B cell (primary cell): Measurements from ENCODE around the gene KBTBD13. TPM values are rescaled to one million over a fixed set of nuclear protein-coding genes. Genes with fewer than 3 reads are reported as not detected.

ENCODE experiments used
- ATAC-seq: fragments of 200-7000 bp; cut with Tn5 transposase; one replicate; pipeline ENCODE4 v1.10.0; 2021; ENCODE audit warnings: low read depth, mild to moderate bottlenecking, moderate number of reproducible peaks, moderate library complexity
- CTCF ChIA-PET: fragments of 350-600 bp; sonication (Branson Sonifier 250); formaldehyde crosslinking; loops from one replicate; lab custom pipeline; 2021; ENCODE audit warnings: antibody characterized with exemption, inconsistent platforms; lab: Charles Lee
- POLR2A ChIA-PET: fragments of 350-600 bp; sonication (Branson Sonifier 250); formaldehyde crosslinking; loops from one replicate; lab custom pipeline; 2021; ENCODE audit warnings: antibody characterized with exemption; lab: Charles Lee
- DNase-seq: peaks from one replicate; pipeline ENCODE4 v3.0.0; 2013
- H2AFZ ChIP-seq: 2 replicates; pipeline ENCODE4 v1.6.1; 2012; ENCODE audit warnings: mild to moderate bottlenecking, low read depth, low read length; ENCODE audit not compliant: insufficient read depth, poor library complexity, severe bottlenecking
- H3K27ac ChIP-seq, 2 donors: 1 replicate in 1 of 2; 2 replicates in 1 of 2; pipeline ENCODE4 v1.5.1; 2012 to 2013; ENCODE audit warnings: low read length in 2 of 2, mild to moderate bottlenecking in 2 of 2, moderate library complexity in 1 of 2
- H3K27me3 ChIP-seq, 4 experiments: fragments of 200-600 bp in 1 of 4; sonication (generic) in 1 of 4; replicated peaks in 1 of 4; 1 replicate in 2 of 4; 2 replicates in 2 of 4; pipeline versions ENCODE4 v1.6.1 to v1.7.0; 2013 to 2016; ENCODE audit warnings: low read length in 3 of 4, mild to moderate bottlenecking in 2 of 4, mixed read lengths in 1 of 4, moderate library complexity in 1 of 4; ENCODE audit not compliant: insufficient read depth in 4 of 4, control insufficient read depth in 3 of 4; ENCODE audit errors: control extremely low read depth in 1 of 4
- H3K36me3 ChIP-seq, 2 experiments: replicated peaks in 1 of 2; 1 replicate in 1 of 2; 2 replicates in 1 of 2; pipeline versions ENCODE4 v1.6.1 to v1.7.1; 2013; ENCODE audit warnings: low read length in 1 of 2; ENCODE audit not compliant: insufficient read depth in 2 of 2, control insufficient read depth in 1 of 2; ENCODE audit errors: control extremely low read depth in 1 of 2, extremely low read depth in 1 of 2
- H3K4me1 ChIP-seq, 2 donors: fragments of 200-600 bp in 1 of 2; sonication (generic) in 1 of 2; 1 replicate in 1 of 2; 2 replicates in 1 of 2; pipeline versions ENCODE4 v1.5.1 to v1.6.1; 2013 to 2017; ENCODE audit warnings: low read length in 2 of 2; ENCODE audit not compliant: control insufficient read depth in 2 of 2, insufficient read depth in 2 of 2
- H3K4me2 ChIP-seq: replicated peaks from 2 replicates; pipeline ENCODE3; 2012; ENCODE audit warnings: mild to moderate bottlenecking, low read depth, low read length; ENCODE audit not compliant: poor library complexity, severe bottlenecking
- H3K4me3 ChIP-seq, 5 experiments: fragments of 200-600 bp in 1 of 5; sonication (generic) in 1 of 5; 1 replicate in 3 of 5; 2 replicates in 2 of 5; pipeline versions ENCODE4 v1.5.1 to v1.7.0; 2011 to 2016; ENCODE audit warnings: low read length in 4 of 5, mild to moderate bottlenecking in 4 of 5, low read depth in 2 of 5, control low read depth in 1 of 5, moderate library complexity in 1 of 5; ENCODE audit not compliant: insufficient read depth in 1 of 5; ENCODE audit errors: control extremely low read depth in 1 of 5, extremely low read depth in 1 of 5
- H3K79me2 ChIP-seq: fragments of 200-600 bp; sonication (generic); one replicate; pipeline ENCODE4 v1.6.0; 2016; ENCODE audit warnings: low read length; ENCODE audit not compliant: control insufficient read depth, insufficient read depth
- H3K9ac ChIP-seq: fragments of 200-600 bp; sonication (generic); 2 replicates; pipeline ENCODE4 v1.6.1; 2017; ENCODE audit warnings: mild to moderate bottlenecking, low read length, moderate library complexity
- H3K9me3 ChIP-seq, 3 donors: one replicate each; pipeline versions ENCODE4 v1.6.1 to v1.7.1; 2013; ENCODE audit warnings: low read length in 2 of 3; ENCODE audit not compliant: control insufficient read depth in 2 of 3, insufficient read depth in 1 of 3; ENCODE audit errors: control extremely low read depth in 1 of 3
- H4K20me1 ChIP-seq: 2 replicates; pipeline ENCODE4 v1.6.0; 2012; ENCODE audit warnings: mild to moderate bottlenecking, low read length; ENCODE audit not compliant: insufficient read depth, control insufficient read depth, poor library complexity, severe bottlenecking
- H3K27ac Mint-ChIP-seq: one replicate; pipeline ENCODE4 v1.8.0; 2021; ENCODE audit warnings: mixed read lengths
- H3K27me3 Mint-ChIP-seq: one replicate; pipeline ENCODE4 v1.8.0; 2021; ENCODE audit warnings: mixed read lengths
- H3K4me1 Mint-ChIP-seq: one replicate; pipeline ENCODE4 v1.8.0; 2021; ENCODE audit warnings: mixed read lengths
- H3K4me3 Mint-ChIP-seq: one replicate; pipeline ENCODE4 v1.8.0; 2021; ENCODE audit warnings: mixed read lengths
- H3K9me3 Mint-ChIP-seq: one replicate; pipeline ENCODE4 v1.8.0; 2022; ENCODE audit warnings: mixed read lengths; ENCODE audit not compliant: insufficient read depth
- EZH2 ChIP-seq: IDR thresholded peaks from 2 replicates; pipeline ENCODE4 v1.6.1; 2012; ENCODE audit warnings: borderline replicate concordance, low read depth, mild to moderate bottlenecking, moderate library complexity, low read length; ENCODE audit not compliant: insufficient read depth, poor library complexity, severe bottlenecking
- WGBS: methylation state at CpG from one replicate; pipeline ENCODE4 v1.1.5; 2013; ENCODE audit warnings: missing lambda C conversion rate; ENCODE audit not compliant: insufficient coverage; 5-methylcytosine and 5-hydroxymethylcytosine counted together
- intact Hi-C: fragments of 100-400 bp; cut with micrococcal nuclease; formaldehyde crosslinking; loops from one replicate; pipeline ENCODE4 v1.10.0; 2022
- polyA plus RNA-seq: library from polyadenylated mRNA; depleted of rRNA; stranded (reverse); fragments of >200 nt; gene quantifications from 2 replicates; pipeline ENCODE4 v1.2.3, GENCODE V29; 2012
- total RNA-seq, 2 donors: library from RNA; stranded (reverse); fragments of 120-200 nt in 1 of 2; gene quantifications; 1 replicate in 1 of 2; 2 replicates in 1 of 2; pipeline versions ENCODE4 v1.2.3 to v1.2.4, GENCODE V29; 2013 to 2022
- TF ChIP-seq, protein P1 (sequence below): fragments of 200-600 bp; IDR thresholded peaks from one replicate; pipeline ENCODE4 v1.8.0; 2022; ENCODE audit warnings: antibody characterized with exemption, mild to moderate bottlenecking

KBTBD13 gene
- total and polyA plus RNA-seq, 2 donors (not counting 1 experiment from before 2014, with no cell fraction given): not detected

- Mint-ChIP-seq H3K27ac (no peak overlapping the region), H3K4me1 (peaks cover 12% of the 10 kb centered on the region), H3K9me3 (no peaks in the 10 kb centered on the region), H3K27me3 (peaks cover 6% of the 10 kb centered on the region), H3K4me3 (no peak overlapping the region)
- Histone ChIP-seq H3K27me3 (peaks cover 0 to 3% (median 0%) of the 10 kb centered on the region in 4 experiments), H3K4me1 (peaks cover 8 to 17% of the 10 kb centered on the region in 2 donors), H4K20me1 (no peaks in the 10 kb centered on the region), H3K9ac (no peak overlapping the region), H3K4me3 (no peak overlapping the region), H3K79me2 (no peaks in the 10 kb centered on the region), H3K27ac (no peak overlapping the region), H3K9me3 (no peaks in the 10 kb centered on the region), H3K36me3 (no peaks in the 10 kb centered on the region), H2AFZ (no peak overlapping the region), H3K4me2 (no peak overlapping the region)
- ChIA-PET POLR2A (no interaction called here), CTCF (no interaction called here)
- no peak for ATAC-seq
- no peak for DNase-seq
- intact Hi-C loops: no loop called here
- no peak for TF ChIP-seq EZH2
- TF ChIP-seq, protein P1, sequence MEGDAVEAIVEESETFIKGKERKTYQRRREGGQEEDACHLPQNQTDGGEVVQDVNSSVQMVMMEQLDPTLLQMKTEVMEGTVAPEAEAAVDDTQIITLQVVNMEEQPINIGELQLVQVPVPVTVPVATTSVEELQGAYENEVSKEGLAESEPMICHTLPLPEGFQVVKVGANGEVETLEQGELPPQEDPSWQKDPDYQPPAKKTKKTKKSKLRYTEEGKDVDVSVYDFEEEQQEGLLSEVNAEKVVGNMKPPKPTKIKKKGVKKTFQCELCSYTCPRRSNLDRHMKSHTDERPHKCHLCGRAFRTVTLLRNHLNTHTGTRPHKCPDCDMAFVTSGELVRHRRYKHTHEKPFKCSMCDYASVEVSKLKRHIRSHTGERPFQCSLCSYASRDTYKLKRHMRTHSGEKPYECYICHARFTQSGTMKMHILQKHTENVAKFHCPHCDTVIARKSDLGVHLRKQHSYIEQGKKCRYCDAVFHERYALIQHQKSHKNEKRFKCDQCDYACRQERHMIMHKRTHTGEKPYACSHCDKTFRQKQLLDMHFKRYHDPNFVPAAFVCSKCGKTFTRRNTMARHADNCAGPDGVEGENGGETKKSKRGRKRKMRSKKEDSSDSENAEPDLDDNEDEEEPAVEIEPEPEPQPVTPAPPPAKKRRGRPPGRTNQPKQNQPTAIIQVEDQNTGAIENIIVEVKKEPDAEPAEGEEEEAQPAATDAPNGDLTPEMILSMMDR: no peak
- WGBS: no CpG with 5 or more reads among the region's 1 CpG
Observed at GRCh38 chr15:65037309-65037708, 39.2 kb upstream of the KBTBD13 start.

DNA sequence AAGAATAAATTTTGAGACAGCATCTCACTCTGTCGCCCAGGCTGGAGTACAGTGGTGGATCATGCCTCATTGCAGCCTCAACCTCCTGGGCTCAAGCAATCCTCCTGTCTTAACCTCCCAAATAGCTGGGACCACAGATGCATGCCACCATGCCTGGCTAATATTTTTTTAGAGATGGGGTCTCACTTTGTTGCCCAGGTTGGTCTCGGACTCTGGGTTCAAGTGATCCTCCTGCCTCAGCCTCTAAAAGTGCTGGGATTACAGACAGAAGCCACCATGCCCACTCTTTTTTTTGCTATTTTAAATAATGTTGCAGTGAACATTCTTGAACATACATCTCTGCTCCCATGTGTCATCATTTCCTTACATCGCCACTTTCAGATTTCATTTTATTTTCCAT is 38.1 kb upstream of the KBTBD13 start:
- Histone ChIP-seq H3K27ac (no peak overlapping the region), H3K4me2 (no peak overlapping the region), H4K20me1 (no peaks in the 10 kb centered on the region), H3K27me3 (no peaks in the 10 kb centered on the region), H3K4me1 (peaks cover 4 to 9% of the 10 kb centered on the region in 2 donors), H3K9ac (no peak overlapping the region), H3K4me3 (no peak overlapping the region), H3K79me2 (no peaks in the 10 kb centered on the region), H2AFZ (no peak overlapping the region), H3K9me3 (no peaks in the 10 kb centered on the region), H3K36me3 (no peaks in the 10 kb centered on the region)
- H3K9me3 Mint-ChIP-seq: no peaks in the 10 kb centered on the region
- H3K27me3 Mint-ChIP-seq: peaks cover 3% of the 10 kb centered on the region
- no peak for DNase-seq
- no peak overlapping the region for H3K27ac Mint-ChIP-seq
- 100% methylated on average over 1 of the region's 3 CpGs for WGBS
- H3K4me1 Mint-ChIP-seq: peaks cover 8% of the 10 kb centered on the region
- POLR2A ChIA-PET: no interaction called here
- intact Hi-C loops: no loop called here
- TF ChIP-seq EZH2: no peak
- CTCF ChIA-PET: no interaction called here
- no peak for ATAC-seq
- H3K4me3 Mint-ChIP-seq: no peak overlapping the region
